KMS-11 (cell line): ENCODE data around the gene SLC35B4.

Source experiments
- H2AFZ ChIP-seq: fragments of 200-600 bp; sonication (generic); 2 replicates; pipeline ENCODE4 v1.6.1; 2016; ENCODE audit warnings: antibody characterized with exemption, mixed run types, low read depth
- H3K27ac ChIP-seq: fragments of 200-600 bp; sonication (generic); 2 replicates; pipeline ENCODE4 v1.6.1; 2016; ENCODE audit warnings: mild to moderate bottlenecking, mixed run types
- H3K27me3 ChIP-seq: fragments of 200-600 bp; sonication (generic); 2 replicates; pipeline ENCODE4 v1.6.1; 2017; ENCODE audit warnings: mild to moderate bottlenecking, low read depth, mixed run types, moderate library complexity; ENCODE audit not compliant: insufficient read depth
- H3K36me3 ChIP-seq: fragments of 200-600 bp; sonication (generic); 2 replicates; pipeline ENCODE4 v1.6.1; 2017; ENCODE audit warnings: mild to moderate bottlenecking, mixed run types; ENCODE audit not compliant: insufficient read depth
- H3K4me1 ChIP-seq: fragments of 200-600 bp; sonication (generic); 2 replicates; pipeline ENCODE4 v1.6.1; 2016; ENCODE audit warnings: mild to moderate bottlenecking, low read depth, mixed run types; ENCODE audit not compliant: poor library complexity, severe bottlenecking
- H3K4me2 ChIP-seq: fragments of 200-600 bp; sonication (generic); 2 replicates; pipeline ENCODE4 v1.7.0; 2016; ENCODE audit warnings: mild to moderate bottlenecking, mixed run types
- H3K4me3 ChIP-seq: fragments of 200-600 bp; sonication (generic); IDR thresholded peaks from 2 replicates; pipeline ENCODE4 v1.6.1; 2017; ENCODE audit warnings: low read depth, low read length, mixed read lengths; ENCODE audit not compliant: insufficient read depth
- H3K79me2 ChIP-seq: fragments of 200-600 bp; sonication (generic); 2 replicates; pipeline ENCODE4 v1.6.1; 2016; ENCODE audit warnings: low read depth, mixed run types; ENCODE audit not compliant: insufficient read depth
- H3K9ac ChIP-seq: fragments of 200-600 bp; sonication (generic); 2 replicates; pipeline ENCODE4 v1.6.1; 2016; ENCODE audit warnings: mild to moderate bottlenecking, mixed run types
- H4K20me1 ChIP-seq: fragments of 200-600 bp; sonication (generic); 2 replicates; pipeline ENCODE4 v1.6.1; 2016; ENCODE audit warnings: mild to moderate bottlenecking, mixed run types; ENCODE audit not compliant: insufficient read depth
- TF ChIP-seq, protein P1 (sequence below): fragments of 200-600 bp; sonication (generic); conservative IDR thresholded peaks from 2 replicates; pipeline ENCODE4 v1.6.1; 2017; ENCODE audit warnings: low read depth, mild to moderate bottlenecking, antibody characterized with exemption, low read length, moderate library complexity, mixed read lengths

Gene SLC35B4, protein sequence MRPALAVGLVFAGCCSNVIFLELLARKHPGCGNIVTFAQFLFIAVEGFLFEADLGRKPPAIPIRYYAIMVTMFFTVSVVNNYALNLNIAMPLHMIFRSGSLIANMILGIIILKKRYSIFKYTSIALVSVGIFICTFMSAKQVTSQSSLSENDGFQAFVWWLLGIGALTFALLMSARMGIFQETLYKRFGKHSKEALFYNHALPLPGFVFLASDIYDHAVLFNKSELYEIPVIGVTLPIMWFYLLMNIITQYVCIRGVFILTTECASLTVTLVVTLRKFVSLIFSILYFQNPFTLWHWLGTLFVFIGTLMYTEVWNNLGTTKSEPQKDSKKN

DNA sequence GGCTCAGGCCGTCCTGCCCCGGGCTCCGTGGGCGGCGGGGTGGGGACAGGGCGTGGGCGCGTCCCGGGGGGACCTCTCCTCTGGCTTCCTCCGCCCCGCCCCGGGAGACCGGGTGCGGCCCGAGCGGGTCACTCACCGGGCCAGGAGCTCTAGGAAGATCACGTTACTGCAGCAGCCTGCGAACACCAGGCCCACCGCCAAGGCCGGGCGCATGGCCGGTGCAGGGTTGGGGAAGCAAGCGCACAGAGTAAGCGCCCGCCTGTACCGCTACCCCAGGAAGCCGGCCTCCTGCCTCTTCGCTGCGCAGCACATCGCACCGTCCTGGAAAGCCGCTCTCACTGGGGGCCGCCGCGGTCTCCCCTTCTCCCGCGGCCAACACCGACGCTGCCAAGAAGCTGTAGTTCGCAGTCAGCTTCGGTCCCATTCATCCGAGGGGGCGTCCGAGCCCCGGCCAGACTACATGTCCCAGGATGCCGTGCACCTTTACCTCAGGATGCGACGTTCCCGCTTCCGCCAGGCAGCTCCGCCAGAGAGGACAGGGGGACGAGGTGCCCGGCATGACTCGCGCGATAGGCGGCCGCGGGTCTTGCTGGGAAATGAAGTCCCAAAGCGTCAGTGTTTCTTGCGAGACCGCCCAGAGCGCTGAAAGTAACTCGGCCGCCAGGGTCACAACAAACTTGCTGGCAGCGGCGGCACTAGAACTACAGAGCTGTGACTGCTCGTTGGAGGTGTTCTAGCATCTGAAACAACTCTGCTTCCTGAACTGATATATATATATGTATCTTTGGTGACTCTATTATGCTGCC is at the start of gene SLC35B4:
SLC35B4 (minus strand) TSS at position 392 of the 806 bp plus-strand sequence; CDS start at position 213, 179 bp downstream.
- Histone ChIP-seq H4K20me1 (no peaks in the 10 kb centered on the region), H3K4me2 (peak within 1 kb of the TSS; percentile 85), H3K27me3 (no peaks in the 10 kb centered on the region), H2AFZ (peak within 1 kb of the TSS; percentile 85), H3K36me3 (no peaks in the 10 kb centered on the region), H3K9ac (peak within 1 kb of the TSS; percentile 81), H3K79me2 (no peaks in the 10 kb centered on the region; the same call in 1 of the 2 replicates), H3K4me1 (peaks cover 14% of the 10 kb centered on the region), H3K27ac (peak within 1 kb of the TSS; percentile 42), H3K4me3 (peak within 1 kb of the TSS; percentile 88)
- TF ChIP-seq, protein P1, sequence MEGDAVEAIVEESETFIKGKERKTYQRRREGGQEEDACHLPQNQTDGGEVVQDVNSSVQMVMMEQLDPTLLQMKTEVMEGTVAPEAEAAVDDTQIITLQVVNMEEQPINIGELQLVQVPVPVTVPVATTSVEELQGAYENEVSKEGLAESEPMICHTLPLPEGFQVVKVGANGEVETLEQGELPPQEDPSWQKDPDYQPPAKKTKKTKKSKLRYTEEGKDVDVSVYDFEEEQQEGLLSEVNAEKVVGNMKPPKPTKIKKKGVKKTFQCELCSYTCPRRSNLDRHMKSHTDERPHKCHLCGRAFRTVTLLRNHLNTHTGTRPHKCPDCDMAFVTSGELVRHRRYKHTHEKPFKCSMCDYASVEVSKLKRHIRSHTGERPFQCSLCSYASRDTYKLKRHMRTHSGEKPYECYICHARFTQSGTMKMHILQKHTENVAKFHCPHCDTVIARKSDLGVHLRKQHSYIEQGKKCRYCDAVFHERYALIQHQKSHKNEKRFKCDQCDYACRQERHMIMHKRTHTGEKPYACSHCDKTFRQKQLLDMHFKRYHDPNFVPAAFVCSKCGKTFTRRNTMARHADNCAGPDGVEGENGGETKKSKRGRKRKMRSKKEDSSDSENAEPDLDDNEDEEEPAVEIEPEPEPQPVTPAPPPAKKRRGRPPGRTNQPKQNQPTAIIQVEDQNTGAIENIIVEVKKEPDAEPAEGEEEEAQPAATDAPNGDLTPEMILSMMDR = no peak; the same call in 1 of the 2 replicates

DNA sequence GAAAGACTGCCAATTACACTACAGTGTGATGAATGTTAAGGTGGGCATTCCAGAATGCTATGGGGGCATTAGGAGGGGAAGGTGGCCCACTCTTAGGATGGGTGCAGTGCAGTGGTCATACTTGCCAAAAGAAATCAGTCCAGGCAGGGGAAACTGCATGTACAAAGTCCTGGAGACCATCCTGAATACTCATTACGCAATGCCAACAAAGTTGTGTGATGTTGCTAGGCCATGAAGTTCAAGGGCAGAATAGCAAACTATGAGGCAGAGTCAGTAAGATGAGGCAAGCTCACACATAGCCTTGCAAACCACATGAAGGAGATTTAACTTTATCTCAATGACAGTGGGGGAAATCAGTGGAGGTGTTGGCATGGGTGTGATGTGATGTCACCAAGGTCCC is 49.8 kb upstream of the SLC35B4 start:
- H3K36me3 ChIP-seq = no peaks in the 10 kb centered on the region
- no peak overlapping the region for H3K4me3 ChIP-seq
- H4K20me1 ChIP-seq = no peaks in the 10 kb centered on the region
- no peak overlapping the region for H3K9ac ChIP-seq
- H3K27me3 ChIP-seq = no peaks in the 10 kb centered on the region
- no peak overlapping the region for H3K27ac ChIP-seq
- TF ChIP-seq, protein P1 = no peak
- no peaks in the 10 kb centered on the region for H3K4me1 ChIP-seq
- no peak overlapping the region for H2AFZ ChIP-seq
- H3K79me2 ChIP-seq = no peaks in the 10 kb centered on the region
- no peak overlapping the region for H3K4me2 ChIP-seq

DNA sequence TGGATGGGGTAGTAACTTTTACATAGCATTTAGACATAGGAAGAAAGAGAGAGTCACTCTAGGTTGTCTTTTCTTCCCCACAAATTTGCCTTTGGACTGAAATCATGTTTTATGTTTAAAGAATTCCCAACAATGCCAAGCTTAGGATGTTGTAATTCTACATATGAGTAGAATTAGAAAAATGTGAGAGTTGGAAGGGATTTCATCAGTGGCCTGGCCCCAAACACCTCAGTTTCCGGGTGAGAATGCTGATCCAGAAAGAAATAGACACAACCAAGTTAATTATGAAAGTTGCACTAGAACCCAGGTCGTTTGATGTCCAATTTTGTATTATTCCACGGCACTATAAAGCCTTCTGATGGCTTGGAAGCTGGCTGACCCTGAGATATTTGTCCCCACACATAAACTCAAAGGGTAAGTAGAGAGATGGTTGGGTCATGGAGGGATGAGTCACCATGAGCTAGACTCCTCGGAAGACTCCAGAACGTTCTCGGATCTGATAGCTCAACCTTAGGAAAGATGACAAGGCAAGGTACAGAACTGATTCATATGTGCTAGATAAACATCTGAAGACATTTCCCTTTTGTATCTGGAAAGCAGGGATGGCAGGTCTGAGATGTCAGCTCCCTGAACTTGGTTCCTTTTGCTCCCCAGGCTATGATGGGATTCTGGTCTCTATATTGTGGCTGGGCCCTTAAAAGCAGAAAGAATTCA is 48.8 kb upstream of the SLC35B4 start:
- Histone ChIP-seq H2AFZ (no peak overlapping the region), H3K4me3 (no peak overlapping the region), H3K9ac (no peak overlapping the region), H3K27ac (no peak overlapping the region), H3K4me2 (no peak overlapping the region), H3K27me3 (no peaks in the 10 kb centered on the region), H3K79me2 (no peaks in the 10 kb centered on the region), H3K4me1 (no peaks in the 10 kb centered on the region), H3K36me3 (no peaks in the 10 kb centered on the region), H4K20me1 (no peaks in the 10 kb centered on the region)
- TF ChIP-seq, protein P1 = no peak

DNA sequence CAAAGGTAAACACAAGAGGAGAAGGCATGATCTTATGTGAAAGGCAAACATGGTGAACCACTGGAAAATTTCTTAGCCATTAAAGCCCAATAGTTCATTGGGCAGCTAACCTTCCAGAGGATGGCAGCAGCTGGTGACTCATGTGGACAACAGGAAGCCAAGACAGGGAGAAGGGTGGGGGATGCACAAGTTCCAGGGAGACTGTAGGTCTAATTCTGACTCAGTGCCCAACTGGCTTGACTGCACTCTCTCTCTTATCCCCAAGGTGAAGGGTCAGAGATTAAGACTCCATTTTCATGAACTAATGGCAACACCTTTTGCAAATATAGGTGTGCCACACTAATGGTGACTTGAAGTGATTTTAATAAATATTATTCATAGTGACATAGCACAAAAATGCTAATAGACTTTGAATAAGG is 47.9 kb upstream of the SLC35B4 start:
- H3K4me2 ChIP-seq = no peak overlapping the region
- no peaks in the 10 kb centered on the region for H4K20me1 ChIP-seq
- H3K9ac ChIP-seq = no peak overlapping the region
- no peak overlapping the region for H3K27ac ChIP-seq
- no peaks in the 10 kb centered on the region for H3K36me3 ChIP-seq
- H3K79me2 ChIP-seq = no peaks in the 10 kb centered on the region
- no peaks in the 10 kb centered on the region for H3K27me3 ChIP-seq
- no peak overlapping the region for H2AFZ ChIP-seq
- TF ChIP-seq, protein P1 = no peak
- H3K4me1 ChIP-seq = no peaks in the 10 kb centered on the region
- H3K4me3 ChIP-seq = no peak overlapping the region
